Left cardiac atrium (tissue), 4 donors: Measurements from ENCODE around the gene SMURF2. TPM values are rescaled to one million over a fixed set of nuclear protein-coding genes. Genes with fewer than 3 reads are reported as not detected.
A peak's percentile ranks its signal among the peaks of the same experiment; 100 is the strongest.
"Not testable (repeated sequence)": the region's sequence is repeated elsewhere in the genome, so short reads cannot be mapped to it uniquely, and the experiment has no call there.

ENCODE experiments used
- ATAC-seq, 2 donors: fragments of 200-7000 bp; cut with Tn5 transposase; one replicate each; pipeline ENCODE4 v1.9.1; 2020; ENCODE audit warnings: mild to moderate bottlenecking in 2 of 2, moderate library complexity in 2 of 2
- DNase-seq: peaks from one replicate; pipeline ENCODE4 v3.0.0-alpha.2; 2020
- intact Hi-C, 2 donors: fragments of 100-400 bp; cut with DNase I; formaldehyde crosslinking; loops; one replicate each; pipeline versions ENCODE4 v1.14.1 to v1.15.1; 2022 to 2023
- total RNA-seq, 2 donors: library from RNA; stranded (reverse); fragmentation: NEBNext Ultra II Directional; extraction: Animal tissue kit (Norgen Biotek cat#: 25700); gene quantifications; one replicate each; pipeline ENCODE4 v1.2.1, GENCODE V29; 2021
- donor health status: DM: no; HTN: yes; CAD: no.
- donor health status: DM: no; HTN: yes; CAD: no; lungs with severe emphysema.
- donor health status: DM: yes; HTN: yes; CAD: no.
- donor health status: Dilated cardiomyopathy.

SMURF2 gene
- total RNA-seq, 2 donors from 2014 or later = 14.3 to 17.9 TPM

- DNase-seq, intact Hi-C loops, ATAC-seq: not testable (repeated sequence)
Observed at GRCh38 chr17:64670843-64671590, 8.9 kb upstream of the SMURF2 start.

- DNase-seq, intact Hi-C loops: not testable (repeated sequence)
Observed at GRCh38 chr17:64667807-64668721, 6.0 kb upstream of the SMURF2 start.

GRCh38 chr17:64664299-64664981 is 2.3 kb upstream of the SMURF2 start:
- ATAC-seq, DNase-seq, intact Hi-C loops: not testable (repeated sequence)

More at GRCh38 chr17:64667807-64668721, 6.0 kb upstream of the SMURF2 start:
- not testable (repeated sequence) for ATAC-seq

- ATAC-seq, DNase-seq, intact Hi-C loops: not testable (repeated sequence)
Observed at GRCh38 chr17:64663836-64664235, 1.7 kb upstream of the SMURF2 start.

GRCh38 chr17:64662774-64663367 is 764 bp upstream of the SMURF2 start:
- intact Hi-C loops = no loop called here
- DNase-seq (no peak), ATAC-seq (no peak)

- intact Hi-C loops = no loop called here
- no peak for DNase-seq
- no peak for ATAC-seq
Observed at GRCh38 chr17:64661726-64661975, 456 bp downstream of the SMURF2 start.

GRCh38 chr17:64660978-64661725 is 955 bp downstream of the SMURF2 start:
- intact Hi-C loops = not testable (repeated sequence)
- DNase-seq (peak; percentile 28), ATAC-seq (peak in 1 of 2 donors; percentile 27)

- ATAC-seq, intact Hi-C loops, DNase-seq: not testable (repeated sequence)
Observed at GRCh38 chr17:64660195-64660977, 1.7 kb downstream of the SMURF2 start.

- intact Hi-C loops = no loop called here
- no peak for ATAC-seq
- no peak for DNase-seq
Observed at GRCh38 chr17:64658931-64659330, 3.2 kb downstream of the SMURF2 start.

- intact Hi-C loops = no loop called here
- DNase-seq (no peak), ATAC-seq (no peak)
Observed at GRCh38 chr17:64657610-64658125, 4.4 kb downstream of the SMURF2 start.

- DNase-seq = no peak
- intact Hi-C loops = no loop called here
- ATAC-seq = no peak
Observed at GRCh38 chr17:64655704-64656103, 6.4 kb downstream of the SMURF2 start.

- ATAC-seq (no peak), DNase-seq (no peak)
- intact Hi-C loops = no loop called here
Observed at GRCh38 chr17:64653985-64654355, 8.1 kb downstream of the SMURF2 start.

- no peak for ATAC-seq
- no peak for DNase-seq
- intact Hi-C loops = no loop called here
Observed at GRCh38 chr17:64653325-64653984, 8.7 kb downstream of the SMURF2 start.

GRCh38 chr17:64651889-64652288 is 10.2 kb downstream of the SMURF2 start:
- ATAC-seq = no peak
- intact Hi-C loops = no loop called here
- no peak for DNase-seq

GRCh38 chr17:64648234-64648633 is 13.9 kb downstream of the SMURF2 start:
- intact Hi-C loops = loop anchor here in 1 of 2 donors (10.0 kb wide), 1 partner anchor 103 kb away; no protein-coding TSS in a partner anchor
- DNase-seq (no peak), ATAC-seq (no peak)

GRCh38 chr17:64647817-64648216 is 14.3 kb downstream of the SMURF2 start:
- no peak for DNase-seq
- intact Hi-C loops = loop anchor here in 1 of 2 donors (10.0 kb wide), 1 partner anchor 103 kb away; no protein-coding TSS in a partner anchor
- no peak for ATAC-seq

- intact Hi-C loops = no loop called here
- no peak for DNase-seq
- no peak for ATAC-seq
Observed at GRCh38 chr17:64639516-64639915, 22.6 kb downstream of the SMURF2 start.
